ENCODE data around the gene MINDY3. TPM values are rescaled to one million over a fixed set of nuclear protein-coding genes. Genes with fewer than 3 reads are reported as not detected.

MINDY3 gene
- total RNA-seq, 1 donor from 2014 or later: 26.3 TPM

GRCh38 chr10:15804109-15804508 lies 56.2 kb downstream of the MINDY3 start:
- Mint-ChIP-seq H3K4me3 (no peak overlapping the region), H3K27ac (no peak overlapping the region), H3K36me3 (peaks cover 48% of the 10 kb centered on the region), H3K4me1 (ENCODE audit: unreplicated experiment) (peaks cover 9% of the 10 kb centered on the region), H3K27me3 (no peaks in the 10 kb centered on the region), H3K9me3 (peaks cover 19% of the 10 kb centered on the region)
- TF ChIP-seq CTCF (conservative IDR thresholded peaks at IDR 0.05): no peak
- DNase-seq (ENCODE audit: extremely low spot score, unreplicated experiment): no peak

GRCh38 chr10:15802375-15802949 lies 57.8 kb downstream of the MINDY3 start:
- Mint-ChIP-seq H3K27ac (no peak overlapping the region), H3K4me1 (ENCODE audit: unreplicated experiment) (peaks cover 7% of the 10 kb centered on the region), H3K9me3 (peaks cover 19% of the 10 kb centered on the region), H3K36me3 (peaks cover 47% of the 10 kb centered on the region), H3K4me3 (no peak overlapping the region), H3K27me3 (no peaks in the 10 kb centered on the region)
- TF ChIP-seq CTCF (conservative IDR thresholded peaks at IDR 0.05): no peak
- DNase-seq (ENCODE audit: extremely low spot score, unreplicated experiment): no peak

- peaks cover 14% of the 10 kb centered on the region for H3K4me1 Mint-ChIP-seq (ENCODE audit: unreplicated experiment)
- H3K9me3 Mint-ChIP-seq: peaks cover 19% of the 10 kb centered on the region
- no peak for TF ChIP-seq CTCF (conservative IDR thresholded peaks at IDR 0.05)
These were observed 58.7 kb downstream of the MINDY3 start for GRCh38 chr10:15801641-15802040.

GRCh38 chr10:15801147-15801546 lies 59.2 kb downstream of the MINDY3 start:
- Mint-ChIP-seq H3K27ac (no peak overlapping the region), H3K4me1 (ENCODE audit: unreplicated experiment) (peaks cover 14% of the 10 kb centered on the region), H3K9me3 (peaks cover 19% of the 10 kb centered on the region), H3K36me3 (peaks cover 43% of the 10 kb centered on the region), H3K4me3 (no peak overlapping the region), H3K27me3 (no peaks in the 10 kb centered on the region)
- TF ChIP-seq CTCF (conservative IDR thresholded peaks at IDR 0.05): no peak
- DNase-seq (ENCODE audit: extremely low spot score, unreplicated experiment): no peak

More at GRCh38 chr10:15801641-15802040, 58.7 kb downstream of the MINDY3 start:
- H3K27ac Mint-ChIP-seq: no peak overlapping the region
- H3K27me3 Mint-ChIP-seq: no peaks in the 10 kb centered on the region
- DNase-seq (ENCODE audit: extremely low spot score, unreplicated experiment): no peak
- no peak overlapping the region for H3K4me3 Mint-ChIP-seq
- H3K36me3 Mint-ChIP-seq: peaks cover 45% of the 10 kb centered on the region

GRCh38 chr10:15797346-15797745 lies 63.0 kb downstream of the MINDY3 start:
- Mint-ChIP-seq H3K4me1 (ENCODE audit: unreplicated experiment) (peaks cover 14% of the 10 kb centered on the region), H3K4me3 (no peak overlapping the region), H3K36me3 (peaks cover 44% of the 10 kb centered on the region), H3K9me3 (peaks cover 19% of the 10 kb centered on the region), H3K27me3 (no peaks in the 10 kb centered on the region), H3K27ac (no peak overlapping the region)
- DNase-seq (ENCODE audit: extremely low spot score, unreplicated experiment): no peak
- no peak for TF ChIP-seq CTCF (conservative IDR thresholded peaks at IDR 0.05)
